Large intestine (tissue), 3 donors: Measurements from ENCODE around the gene FXYD1. TPM values are rescaled to one million over a fixed set of nuclear protein-coding genes. Genes with fewer than 3 reads are reported as not detected.

Source experiments
- DNase-seq, 2 donors: peaks; one replicate each; pipeline versions ENCODE4 v3.0.0 to v3.0.0-alpha.2; 2013
- H3K27ac ChIP-seq: one replicate; pipeline ENCODE4 v1.5.1; 2013; ENCODE audit warnings: low read length
- H3K27me3 ChIP-seq: 2 replicates; pipeline ENCODE4 v1.6.1; 2013; ENCODE audit warnings: low read length; ENCODE audit not compliant: control insufficient read depth, insufficient read depth
- H3K36me3 ChIP-seq: 2 replicates; pipeline ENCODE4 v1.6.1; 2013; ENCODE audit warnings: low read length; ENCODE audit not compliant: control insufficient read depth, insufficient read depth
- H3K4me1 ChIP-seq: one replicate; pipeline ENCODE4 v1.6.1; 2013; ENCODE audit warnings: low read length; ENCODE audit not compliant: control insufficient read depth, insufficient read depth
- H3K4me3 ChIP-seq: one replicate; pipeline ENCODE4 v1.5.1; 2013; ENCODE audit warnings: low read length
- H3K9me3 ChIP-seq: one replicate; pipeline ENCODE4 v1.6.1; 2013; ENCODE audit warnings: mild to moderate bottlenecking, low read depth, low read length, moderate library complexity; ENCODE audit not compliant: control insufficient read depth
- WGBS: methylation state at CpG from one replicate; pipeline ENCODE4 v1.1.5; 2013; ENCODE audit warnings: low lambda C conversion rate; ENCODE audit not compliant: insufficient coverage; 5-methylcytosine and 5-hydroxymethylcytosine counted together
- polyA plus RNA-seq: library from polyadenylated mRNA; unstranded; fragments of 120-200 nt; gene quantifications from one replicate; pipeline ENCODE4 v1.2.1, GENCODE V29; 2013

Gene FXYD1
- polyA plus RNA-seq, 1 donor: 23.2 TPM

GRCh38 chr19:35106898-35107541 lies 31.6 kb upstream of the FXYD1 start:
- WGBS: no CpG with 5 or more reads among the region's 2 CpGs
- no peak overlapping the region for H3K27ac ChIP-seq
- H3K4me3 ChIP-seq: no peak overlapping the region
- no peaks in the 10 kb centered on the region for H3K36me3 ChIP-seq
- no peak for DNase-seq
- H3K9me3 ChIP-seq: peaks cover 13% of the 10 kb centered on the region
- no peaks in the 10 kb centered on the region for H3K27me3 ChIP-seq
- H3K4me1 ChIP-seq: no peaks in the 10 kb centered on the region

DNA sequence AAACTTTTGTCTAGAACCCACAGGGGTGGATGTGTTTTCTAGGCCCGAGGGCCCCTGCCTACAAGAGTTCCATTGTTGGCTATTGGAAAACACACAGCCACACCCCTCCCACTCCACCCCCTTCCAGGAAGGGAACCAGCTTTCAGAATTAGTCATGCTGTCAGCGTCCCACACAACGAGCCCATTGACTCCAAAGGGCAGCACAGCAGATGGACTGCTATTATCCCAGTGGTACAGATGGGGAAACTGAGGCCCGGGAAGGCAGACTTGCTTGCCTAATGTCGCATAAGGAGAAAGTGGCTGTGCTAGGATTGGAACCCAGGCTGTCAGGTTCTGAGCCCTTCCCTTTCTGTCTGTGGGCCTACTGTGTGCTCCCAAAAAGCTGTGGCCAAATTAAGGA lies 31.1 kb upstream of the FXYD1 start:
- no CpG with 5 or more reads among the region's 5 CpGs for WGBS
- Histone ChIP-seq H3K27ac (no peak overlapping the region), H3K9me3 (peaks cover 13% of the 10 kb centered on the region), H3K27me3 (no peaks in the 10 kb centered on the region), H3K4me1 (no peaks in the 10 kb centered on the region), H3K36me3 (no peaks in the 10 kb centered on the region), H3K4me3 (no peak overlapping the region)
- peak; percentile 37 to 64 for DNase-seq

DNA sequence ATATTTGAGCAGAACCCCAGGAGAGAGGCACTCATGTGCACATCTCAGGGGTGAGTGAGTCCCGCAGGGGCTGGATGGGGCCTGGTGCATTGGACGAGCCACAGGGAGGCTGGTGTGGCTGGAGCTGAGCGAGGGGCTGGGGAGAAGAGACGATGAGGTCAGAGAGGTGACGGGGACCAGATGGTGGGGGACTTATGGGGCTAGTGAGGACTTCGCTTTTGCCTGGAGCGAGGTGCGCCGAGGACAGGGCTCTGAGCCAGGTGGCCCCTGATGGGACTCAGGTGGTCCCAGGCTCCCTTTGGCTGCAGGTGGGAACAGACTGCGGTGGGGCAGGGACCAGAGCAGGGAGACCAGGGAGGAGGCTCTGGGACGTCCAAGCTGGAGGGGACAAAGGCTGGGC lies 29.9 kb upstream of the FXYD1 start:
- Histone ChIP-seq H3K36me3 (no peaks in the 10 kb centered on the region), H3K27me3 (no peaks in the 10 kb centered on the region), H3K4me1 (no peaks in the 10 kb centered on the region), H3K9me3 (peaks cover 13% of the 10 kb centered on the region), H3K27ac (no peak overlapping the region), H3K4me3 (no peak overlapping the region)
- whole genome bisulfite sequencing: no CpG with 5 or more reads among the region's 11 CpGs
- DNase-seq: no peak

DNA sequence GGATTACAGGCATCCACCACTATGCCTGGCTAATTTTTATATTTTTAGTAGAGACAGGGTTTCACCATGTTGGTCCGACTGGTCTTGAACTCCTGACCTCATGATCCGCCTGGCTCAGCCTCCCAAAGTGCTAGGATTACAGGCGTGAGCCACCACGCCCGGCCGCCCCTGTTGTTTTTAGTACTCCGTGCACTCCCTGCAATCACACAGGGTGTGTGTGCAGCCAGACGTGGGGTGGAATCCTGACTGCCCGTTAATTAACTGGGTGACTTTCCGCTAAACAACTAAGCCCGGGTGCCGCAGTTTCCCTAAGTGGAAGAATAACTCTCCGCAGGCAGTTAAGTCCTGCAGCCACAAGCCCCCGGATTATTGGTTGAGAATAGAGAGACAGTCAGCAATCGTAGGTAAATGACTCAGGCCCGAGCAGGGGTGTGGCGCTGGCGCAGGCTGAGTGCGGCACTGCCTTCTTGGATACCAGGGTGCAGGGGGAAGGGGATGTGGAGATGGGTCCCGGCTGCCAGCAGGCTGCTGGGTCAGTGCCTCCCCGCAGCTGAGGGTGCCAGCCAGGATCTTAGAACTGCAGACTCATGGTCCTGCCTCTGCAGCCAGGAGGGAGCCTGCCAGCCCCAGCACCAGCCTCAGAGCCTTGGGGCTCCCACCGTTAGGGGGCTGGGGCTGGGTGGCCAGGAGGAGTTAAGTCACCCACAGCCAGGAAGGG lies 29.1 kb upstream of the FXYD1 start:
- no peaks in the 10 kb centered on the region for H3K27me3 ChIP-seq
- DNase-seq: no peak
- WGBS: 40% methylated on average over 2 of the region's 22 CpGs
- H3K36me3 ChIP-seq: no peaks in the 10 kb centered on the region
- H3K4me1 ChIP-seq: no peaks in the 10 kb centered on the region
- H3K9me3 ChIP-seq: peaks cover 13% of the 10 kb centered on the region
- no peak overlapping the region for H3K4me3 ChIP-seq
- H3K27ac ChIP-seq: no peak overlapping the region

GRCh38 chr19:35110974-35111373 lies 27.6 kb upstream of the FXYD1 start:
- H3K27me3 ChIP-seq: no peaks in the 10 kb centered on the region
- H3K9me3 ChIP-seq: peaks cover 4% of the 10 kb centered on the region
- no peak overlapping the region for H3K4me3 ChIP-seq
- DNase-seq: no peak
- peaks cover 7% of the 10 kb centered on the region for H3K4me1 ChIP-seq
- H3K27ac ChIP-seq: no peak overlapping the region
- no peaks in the 10 kb centered on the region for H3K36me3 ChIP-seq
- no CpG with 5 or more reads among the region's 9 CpGs for WGBS

DNA sequence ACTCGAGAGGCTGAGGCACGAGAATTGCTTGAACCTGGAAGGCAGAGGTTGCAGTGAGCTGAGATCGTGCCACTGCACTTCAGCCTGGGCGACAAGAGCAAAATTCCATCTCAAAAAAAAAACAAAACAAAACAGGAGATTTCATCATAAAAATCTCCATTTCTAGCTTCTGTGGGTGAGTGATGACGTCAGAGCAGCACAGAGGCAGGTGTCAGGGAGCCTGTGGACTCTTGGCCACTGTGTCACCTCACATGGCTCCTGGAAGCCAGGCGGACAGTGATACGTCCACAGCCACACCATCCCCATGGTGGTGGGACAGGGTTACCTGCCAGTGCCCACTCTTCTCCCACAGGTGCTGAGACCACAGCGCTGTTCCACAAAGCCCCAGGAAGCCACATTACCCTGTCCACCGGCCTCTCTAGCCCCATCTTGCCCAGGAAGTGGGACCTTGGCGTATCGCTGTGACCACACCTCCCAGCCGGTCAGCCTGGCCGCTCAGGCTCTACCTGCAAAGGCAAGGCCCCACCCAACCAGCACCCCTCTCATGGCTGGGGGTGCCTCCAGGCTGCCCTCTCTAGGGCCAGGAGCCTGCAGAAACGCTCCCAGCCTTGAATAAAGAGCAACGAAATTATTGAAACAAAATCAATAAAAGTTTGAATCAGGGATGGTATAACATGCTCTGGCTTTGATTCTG lies 25.5 kb upstream of the FXYD1 start:
- H3K36me3 ChIP-seq: no peaks in the 10 kb centered on the region
- no peak for DNase-seq
- H3K27me3 ChIP-seq: no peaks in the 10 kb centered on the region
- no peak overlapping the region for H3K4me3 ChIP-seq
- no peak overlapping the region for H3K27ac ChIP-seq
- WGBS: 86% methylated on average over 1 of the region's 15 CpGs
- H3K4me1 ChIP-seq: peaks cover 14% of the 10 kb centered on the region
- H3K9me3 ChIP-seq: no peaks in the 10 kb centered on the region

GRCh38 chr19:35114353-35115176 lies 24.1 kb upstream of the FXYD1 start:
- peak; percentile 76 to 82 for DNase-seq
- Histone ChIP-seq H3K4me1 (peaks cover 22% of the 10 kb centered on the region), H3K9me3 (no peaks in the 10 kb centered on the region), H3K36me3 (peaks cover 4% of the 10 kb centered on the region), H3K27me3 (no peaks in the 10 kb centered on the region), H3K4me3 (peak overlapping the region; percentile 69), H3K27ac (peak overlapping the region; percentile 96)
- WGBS: 25% methylated on average over 2 of the region's 23 CpGs

DNA sequence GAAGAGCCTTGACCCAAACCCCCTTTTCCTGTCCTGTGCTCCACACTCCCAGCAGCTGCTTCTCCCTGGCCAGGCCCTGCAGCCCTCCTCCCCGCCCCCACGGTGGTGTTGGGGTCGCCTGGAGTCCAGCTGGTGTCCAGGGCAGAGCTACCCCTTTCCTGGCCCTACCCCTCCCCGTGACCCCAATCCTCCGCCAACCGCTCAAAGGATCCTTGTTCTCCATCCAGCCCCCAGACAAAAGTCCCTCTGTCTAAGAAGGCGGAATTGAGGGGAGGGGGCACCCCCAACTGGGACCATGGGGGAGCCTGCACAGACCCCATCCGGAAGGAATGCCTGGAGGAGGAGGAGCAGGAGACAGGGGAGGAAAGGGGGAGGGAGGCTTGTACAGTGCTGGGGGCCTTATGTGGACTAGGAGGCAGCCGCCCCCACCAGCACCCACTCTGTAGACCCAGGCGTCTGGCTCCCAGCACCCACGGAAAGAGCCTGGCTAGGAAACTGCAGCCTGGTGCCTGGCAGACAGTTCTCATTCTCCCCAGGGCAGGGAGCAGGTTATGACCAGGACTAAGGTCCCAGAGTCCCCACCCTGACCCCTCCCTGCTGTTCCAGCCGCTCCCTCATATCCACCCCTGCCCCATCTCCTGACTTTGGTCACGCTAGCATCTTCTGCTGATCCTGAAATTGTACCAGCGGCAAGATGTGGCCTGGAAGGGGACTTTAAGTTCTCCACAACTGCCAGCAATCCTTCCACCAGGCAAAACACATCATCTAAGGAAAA lies 23.3 kb upstream of the FXYD1 start, which contains the start of gene FXYD3:
FXYD3 (plus strand) TSS at position 647 of the 775 bp plus-strand sequence. CDS start 3,554 bp downstream, outside the sequence.
- DNase-seq: peak; percentile 57 to 84
- Histone ChIP-seq H3K9me3 (no peaks in the 10 kb centered on the region), H3K36me3 (peaks cover 7% of the 10 kb centered on the region), H3K27ac (peak within 1 kb of the TSS; percentile 96), H3K4me3 (peak within 1 kb of the TSS; percentile 69), H3K27me3 (no peaks in the 10 kb centered on the region), H3K4me1 (peaks cover 22% of the 10 kb centered on the region)
- WGBS: no CpG with 5 or more reads among the region's 14 CpGs

- peak overlapping the region; percentile 69 for H3K4me3 ChIP-seq
- WGBS: no CpG with 5 or more reads among the region's 13 CpGs
- peak; percentile 67 to 84 for DNase-seq
- H3K27me3 ChIP-seq: no peaks in the 10 kb centered on the region
- H3K9me3 ChIP-seq: no peaks in the 10 kb centered on the region
- H3K27ac ChIP-seq: peak overlapping the region; percentile 96
- H3K4me1 ChIP-seq: peaks cover 28% of the 10 kb centered on the region
- peaks cover 15% of the 10 kb centered on the region for H3K36me3 ChIP-seq
These were observed 22.4 kb upstream of the FXYD1 start for GRCh38 chr19:35116072-35116801.
